HG03442 (cell line): ENCODE measurements around the gene DUSP22.

Source experiments
- ATAC-seq: cut with Tn5 transposase; IDR thresholded peaks from one replicate; pipeline ENCODE4 v1.9.1; 2021; ENCODE audit warnings: mild to moderate bottlenecking, moderate library complexity; ENCODE audit not compliant: unreplicated experiment

DUSP22 gene

GRCh38 chr6:296151-297122, 4.2 kb downstream of the DUSP22 start:
- ATAC-seq = peak; percentile 19

- ATAC-seq = no peak
Measured at GRCh38 chr6:297571-298232, 5.4 kb downstream of the DUSP22 start.

GRCh38 chr6:298233-299103, 6.2 kb downstream of the DUSP22 start:
- ATAC-seq = no peak

DNA sequence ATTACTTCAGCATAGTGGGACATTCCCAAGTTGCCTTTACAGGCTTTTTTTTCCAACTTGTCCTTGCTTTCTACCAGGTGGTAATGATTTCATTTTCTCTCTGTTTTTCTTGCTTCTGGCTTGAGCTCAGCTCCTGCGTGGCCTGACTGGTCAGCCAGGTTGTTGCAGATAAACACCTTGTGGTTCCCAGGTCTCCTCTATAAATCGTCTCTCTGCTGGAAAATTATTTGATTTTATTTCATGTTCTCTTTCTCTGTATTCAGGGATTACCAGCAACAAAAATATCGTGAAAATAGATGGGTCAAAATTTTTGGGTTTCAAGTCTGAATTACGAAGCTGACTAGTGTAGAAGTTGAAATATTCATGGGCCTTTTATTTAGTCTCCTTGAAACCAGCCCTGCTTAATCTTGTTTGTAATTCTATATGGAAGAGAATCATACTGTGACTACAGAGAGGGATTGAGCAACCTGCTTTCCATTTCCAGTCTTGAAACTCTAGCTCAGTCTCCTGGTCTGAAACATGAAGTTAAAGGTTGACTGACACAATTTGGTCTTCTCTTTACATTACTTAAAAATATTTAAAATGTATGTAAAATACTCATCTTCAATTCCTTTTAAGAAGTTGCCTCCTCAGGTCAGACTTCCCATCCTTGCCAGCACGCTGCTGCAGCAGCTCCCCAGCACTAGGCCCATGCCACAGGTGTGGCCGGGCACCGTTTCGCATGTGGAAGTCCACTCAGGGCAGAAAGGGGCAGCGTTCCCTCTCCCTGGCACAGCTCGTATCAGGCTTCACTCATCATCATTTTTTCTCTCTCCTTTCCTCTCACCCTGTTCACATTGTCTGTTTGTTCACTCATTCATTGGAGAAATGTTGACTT, 7.1 kb downstream of the DUSP22 start:
- no peak for ATAC-seq

GRCh38 chr6:300026-300425, 7.7 kb downstream of the DUSP22 start:
- no peak for ATAC-seq

DNA sequence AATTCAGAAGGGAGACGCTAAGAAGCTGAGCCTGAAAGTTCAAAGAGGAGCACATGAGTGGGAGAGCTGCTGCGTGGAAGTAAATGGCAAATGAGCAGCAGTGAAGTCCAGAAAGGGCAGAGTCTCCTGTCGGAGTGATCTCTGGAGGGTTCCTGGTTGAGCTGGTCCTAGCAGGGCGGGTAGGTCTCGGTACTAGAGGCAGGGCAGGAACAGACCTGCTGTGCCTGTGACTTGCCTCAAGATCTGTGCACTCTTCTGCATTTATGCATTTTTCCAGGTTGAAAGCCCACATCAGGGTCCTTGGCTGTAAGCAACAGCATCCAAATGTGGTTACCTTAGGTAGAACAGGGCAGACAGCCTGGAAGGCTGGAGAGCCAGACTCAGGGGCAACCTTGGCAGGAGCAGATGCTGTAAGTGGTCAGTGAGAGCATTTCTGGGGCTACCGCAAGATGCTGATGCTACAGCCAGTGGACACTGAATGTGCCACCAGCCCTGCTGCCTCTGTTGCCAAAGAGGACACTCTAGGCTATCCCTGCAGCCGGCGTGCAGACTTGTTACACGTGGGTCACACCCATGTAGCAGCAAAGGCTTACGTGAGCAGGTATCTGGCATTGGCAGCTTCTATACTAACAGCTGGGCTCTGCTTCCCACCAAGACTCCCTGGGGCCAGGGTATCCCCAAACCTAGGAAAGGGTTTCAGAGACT, 8.4 kb downstream of the DUSP22 start:
- no peak for ATAC-seq

DNA sequence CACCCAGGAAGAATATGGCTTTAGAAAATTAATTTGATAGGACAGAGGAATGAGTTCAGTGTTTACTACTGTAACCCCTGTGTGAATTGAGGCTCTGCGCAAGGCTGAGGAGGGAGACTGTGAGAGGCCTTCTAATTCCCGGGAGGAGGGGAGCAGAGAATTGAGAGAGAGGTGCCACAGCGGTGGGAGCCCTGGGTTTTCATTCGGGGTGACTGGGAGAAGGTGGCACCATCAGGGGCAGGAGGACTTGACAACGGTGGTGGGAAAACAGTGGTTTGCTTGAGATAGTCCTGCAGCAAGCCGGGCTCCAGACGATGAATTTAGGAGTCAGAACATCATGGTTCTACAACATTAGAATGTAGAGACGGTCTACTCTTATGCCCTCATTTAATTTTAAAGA, 9.2 kb downstream of the DUSP22 start:
- no peak for ATAC-seq

DNA sequence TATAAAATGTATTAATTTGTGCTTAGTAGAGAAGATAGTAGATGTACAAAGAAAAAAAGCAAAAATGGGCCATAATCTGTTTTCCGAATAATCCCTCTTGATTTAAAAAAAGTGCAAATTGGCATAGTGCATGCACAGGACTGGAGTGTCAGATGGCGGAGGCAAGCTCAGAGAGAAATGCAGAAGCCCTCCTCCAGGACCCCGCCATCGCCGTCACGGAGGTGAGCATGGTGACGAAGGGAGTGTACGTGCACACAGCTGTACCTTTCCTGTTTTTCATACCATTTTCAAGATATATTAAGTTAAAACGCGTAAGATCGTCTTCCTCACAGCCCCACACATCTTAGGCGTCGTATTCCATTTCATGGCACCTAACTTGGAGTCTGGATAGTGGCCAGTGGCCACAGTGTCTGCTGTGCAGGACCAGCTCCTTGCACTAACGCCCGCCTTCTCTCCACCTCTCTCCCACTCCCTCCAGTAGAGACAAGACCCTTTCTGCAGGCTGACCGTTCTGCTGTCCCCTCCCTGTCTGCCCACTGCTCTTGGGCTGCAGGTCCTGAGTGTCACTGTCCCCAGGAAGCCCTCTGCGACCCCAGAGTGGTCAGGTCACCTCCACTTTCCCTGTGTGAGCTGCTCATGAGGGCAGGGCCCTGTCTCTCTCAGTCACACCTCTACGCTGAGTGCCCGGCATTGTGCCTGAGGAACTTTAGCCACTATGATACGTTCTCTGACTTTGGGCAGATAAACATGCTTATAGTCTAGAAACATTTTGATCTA, 9.8 kb downstream of the DUSP22 start:
- ATAC-seq = no peak

- no peak for ATAC-seq
Measured at GRCh38 chr6:302760-303159, 10.5 kb downstream of the DUSP22 start.

DNA sequence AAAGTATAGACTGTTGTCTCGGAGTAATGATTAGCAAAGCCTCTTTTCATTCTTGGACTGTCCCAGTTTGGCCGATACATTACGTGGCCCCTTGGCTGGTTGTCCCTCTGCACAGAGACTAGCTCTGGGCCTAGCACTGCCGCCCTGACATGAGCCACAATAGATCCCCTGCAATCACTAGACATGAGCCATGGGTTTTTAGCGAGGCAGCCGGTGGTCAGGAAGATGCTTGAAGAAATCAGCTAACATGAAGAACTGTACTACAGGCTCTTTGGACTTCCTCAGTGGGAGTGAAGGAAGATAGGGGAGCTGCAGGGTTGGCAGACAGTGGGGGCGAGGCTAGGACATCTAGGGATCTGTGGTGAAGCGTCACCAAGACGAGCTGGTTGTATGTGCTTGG, 11.0 kb downstream of the DUSP22 start:
- no peak for ATAC-seq

DNA sequence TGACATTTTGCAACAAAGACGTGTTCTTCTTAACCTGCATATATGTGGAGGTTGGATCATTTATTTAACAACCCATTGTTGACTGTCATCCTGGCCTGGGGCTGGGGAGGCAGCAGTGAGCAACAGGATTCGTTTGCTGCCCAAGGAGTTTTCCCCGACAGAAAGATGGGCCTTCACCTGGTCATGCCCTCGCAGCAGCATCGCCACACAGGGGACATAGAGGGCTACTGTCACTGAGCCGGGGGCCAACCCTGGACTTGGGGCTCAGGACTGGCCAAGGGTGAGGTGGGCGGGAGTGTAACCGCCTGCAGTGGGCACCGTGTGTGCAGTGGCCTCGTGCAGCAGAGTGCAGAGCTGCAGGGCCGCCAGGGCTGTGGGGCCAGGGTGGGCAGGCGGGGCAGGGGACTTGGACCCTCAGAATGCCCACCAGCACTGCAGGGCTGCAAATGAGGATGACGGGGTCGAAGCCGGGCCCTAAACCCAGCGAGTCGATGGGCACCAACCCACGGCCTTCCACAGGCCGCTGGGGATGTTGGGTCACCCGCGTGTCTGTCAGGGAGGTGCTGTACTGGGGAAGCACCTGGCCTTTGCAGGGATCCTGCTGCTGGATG, 11.8 kb downstream of the DUSP22 start:
- no peak for ATAC-seq

DNA sequence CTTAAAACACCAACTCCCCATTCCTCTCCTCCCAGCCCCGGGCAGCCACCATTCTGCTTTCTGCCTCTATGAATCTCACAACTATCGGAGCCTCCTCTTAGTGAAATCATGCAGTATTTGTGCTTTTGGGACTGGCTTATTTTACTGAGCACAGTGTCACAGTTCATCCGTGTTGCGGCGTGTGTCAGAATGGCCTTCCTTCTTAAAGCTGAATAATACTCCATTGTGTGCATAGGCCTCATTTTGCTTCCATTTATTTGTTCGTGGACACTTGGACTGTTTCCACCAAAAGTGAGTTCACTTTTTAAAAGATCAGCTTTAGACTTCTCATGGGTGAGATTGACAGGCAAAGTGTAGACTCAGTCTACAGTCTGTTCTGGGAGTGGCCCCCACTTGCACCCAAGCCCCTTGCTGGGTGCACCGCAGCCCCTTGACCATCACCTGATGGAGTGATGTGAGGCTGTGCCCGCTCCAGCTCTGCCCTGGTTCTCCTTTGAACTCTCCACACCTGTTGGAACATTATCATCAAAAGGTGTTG, 12.6 kb downstream of the DUSP22 start:
- ATAC-seq = no peak

GRCh38 chr6:305371-306206, 13.3 kb downstream of the DUSP22 start:
- ATAC-seq = peak; percentile 85

- no peak for ATAC-seq
Measured at GRCh38 chr6:306641-307061, 14.4 kb downstream of the DUSP22 start.

GRCh38 chr6:307065-307814, 15.0 kb downstream of the DUSP22 start:
- ATAC-seq = no peak

GRCh38 chr6:307874-308273, 15.6 kb downstream of the DUSP22 start:
- ATAC-seq = no peak

DNA sequence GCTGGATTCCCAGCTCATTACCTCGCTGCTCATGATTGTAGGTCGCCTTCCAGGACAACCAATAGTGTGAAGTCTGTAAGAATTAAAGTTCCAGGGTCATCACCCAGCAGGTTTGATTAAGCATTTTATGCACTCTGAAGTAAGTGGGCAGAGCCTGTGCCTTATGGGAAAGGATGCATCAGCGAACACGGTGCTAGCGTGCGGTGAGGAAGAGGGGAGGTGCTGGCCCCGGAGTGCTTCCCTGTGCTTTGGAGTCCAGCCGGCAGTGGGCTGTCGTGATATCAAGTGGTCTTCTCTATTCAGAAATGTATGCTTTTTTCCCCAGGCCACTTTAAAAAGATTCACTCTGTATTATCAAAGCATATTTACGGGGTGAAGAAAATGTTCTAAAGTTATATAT, 16.0 kb downstream of the DUSP22 start:
- ATAC-seq = no peak
